ENCODE measurements around the gene SLC23A3. TPM values are rescaled to one million over a fixed set of nuclear protein-coding genes. Genes with fewer than 3 reads are reported as not detected.
"Not testable (repeated sequence)": the region's sequence is repeated elsewhere in the genome, so short reads cannot be mapped to it uniquely, and the experiment has no call there.

SLC23A3 gene
- polyA plus RNA-seq, 3 donors = 1.1 TPM; not detected in 2

DNA sequence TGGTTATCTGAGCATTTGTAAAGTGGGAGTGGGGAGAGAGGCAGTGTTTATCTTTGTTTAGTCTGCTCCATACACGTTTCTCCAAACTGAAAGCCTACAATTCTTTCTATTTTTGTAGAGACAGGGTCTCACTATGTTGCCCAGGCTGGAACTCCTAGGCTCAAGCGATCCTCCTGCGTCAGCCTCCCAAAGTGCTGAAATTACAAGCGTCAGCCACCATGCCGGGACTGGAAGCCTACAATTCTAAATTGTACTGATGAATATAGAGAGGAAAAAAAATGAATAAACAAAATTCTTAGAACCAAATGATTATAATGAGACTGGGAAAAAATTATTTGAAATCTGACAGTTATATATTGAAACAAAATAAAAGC, 35.3 kb upstream of the SLC23A3 start:
- H3K36me3 ChIP-seq (replicated peaks in 1 of 2; ENCODE audit: control insufficient read depth in 1 of 2, insufficient read depth in 2 of 2, low read length in 2 of 2) = peaks cover 16 to 25% of the 10 kb centered on the region in 2 donors
- no peak overlapping the region for H3K27ac Mint-ChIP-seq
- H3K4me3 ChIP-seq (replicated peaks in 1 of 3; ENCODE audit: low read depth in 2 of 3, low read length in 3 of 3) = no peak overlapping the region
- no peak for DNase-seq
- peaks cover 0 to 4% of the 10 kb centered on the region in 2 donors for H3K9me3 ChIP-seq (replicated peaks in 1 of 2; ENCODE audit: control insufficient read depth in 1 of 2, insufficient read depth in 1 of 2, low read length in 2 of 2)
- no peak overlapping the region for H3K9ac ChIP-seq (ENCODE audit: insufficient read depth, low read length, poor library complexity, severe bottlenecking)
- H3K27ac ChIP-seq (ENCODE audit: low read depth in 1 of 2, low read length in 2 of 2) = no peak overlapping the region
- intact Hi-C loops (cut with micrococcal nuclease) = no loop called here
- peaks cover 2 to 8% (median 4%) of the 10 kb centered on the region in 7 donors for H3K9me3 Mint-ChIP-seq
- TF ChIP-seq, protein P1, sequence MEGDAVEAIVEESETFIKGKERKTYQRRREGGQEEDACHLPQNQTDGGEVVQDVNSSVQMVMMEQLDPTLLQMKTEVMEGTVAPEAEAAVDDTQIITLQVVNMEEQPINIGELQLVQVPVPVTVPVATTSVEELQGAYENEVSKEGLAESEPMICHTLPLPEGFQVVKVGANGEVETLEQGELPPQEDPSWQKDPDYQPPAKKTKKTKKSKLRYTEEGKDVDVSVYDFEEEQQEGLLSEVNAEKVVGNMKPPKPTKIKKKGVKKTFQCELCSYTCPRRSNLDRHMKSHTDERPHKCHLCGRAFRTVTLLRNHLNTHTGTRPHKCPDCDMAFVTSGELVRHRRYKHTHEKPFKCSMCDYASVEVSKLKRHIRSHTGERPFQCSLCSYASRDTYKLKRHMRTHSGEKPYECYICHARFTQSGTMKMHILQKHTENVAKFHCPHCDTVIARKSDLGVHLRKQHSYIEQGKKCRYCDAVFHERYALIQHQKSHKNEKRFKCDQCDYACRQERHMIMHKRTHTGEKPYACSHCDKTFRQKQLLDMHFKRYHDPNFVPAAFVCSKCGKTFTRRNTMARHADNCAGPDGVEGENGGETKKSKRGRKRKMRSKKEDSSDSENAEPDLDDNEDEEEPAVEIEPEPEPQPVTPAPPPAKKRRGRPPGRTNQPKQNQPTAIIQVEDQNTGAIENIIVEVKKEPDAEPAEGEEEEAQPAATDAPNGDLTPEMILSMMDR (IDR thresholded peaks at IDR 0.05) = no peak
- H3K4me3 Mint-ChIP-seq = no peak overlapping the region
- H3K4me2 ChIP-seq (replicated peaks; ENCODE audit: extremely low read depth, low read length, poor library complexity, severe bottlenecking) = no peak overlapping the region
- H3K4me1 Mint-ChIP-seq = peaks cover 32% of the 10 kb centered on the region
- peaks cover 23 to 27% of the 10 kb centered on the region in 2 donors for H3K36me3 Mint-ChIP-seq
- H3K27me3 Mint-ChIP-seq (ENCODE audit: low read depth in 3 of 3) = peaks cover 2 to 3% (median 2%) of the 10 kb centered on the region in 3 donors
- no peaks in the 10 kb centered on the region for H3K79me2 ChIP-seq (ENCODE audit: insufficient read depth, low read length)
- no CpG with 5 or more reads among the region's 5 CpGs for WGBS (ENCODE audit: insufficient coverage)
- no peak overlapping the region for H2AFZ ChIP-seq (ENCODE audit: insufficient read depth, low read depth, low read length, poor library complexity, severe bottlenecking)
- H4K20me1 ChIP-seq (ENCODE audit: insufficient read depth, low read length) = peaks cover 10% of the 10 kb centered on the region
- peaks cover 17 to 21% of the 10 kb centered on the region in 2 donors for H3K4me1 ChIP-seq (ENCODE audit: control insufficient read depth in 1 of 2, insufficient read depth in 2 of 2, low read length in 2 of 2)
- H3K27me3 ChIP-seq (ENCODE audit: control insufficient read depth in 2 of 2, insufficient read depth in 2 of 2, low read length in 2 of 2) = no peaks in the 10 kb centered on the region

DNA sequence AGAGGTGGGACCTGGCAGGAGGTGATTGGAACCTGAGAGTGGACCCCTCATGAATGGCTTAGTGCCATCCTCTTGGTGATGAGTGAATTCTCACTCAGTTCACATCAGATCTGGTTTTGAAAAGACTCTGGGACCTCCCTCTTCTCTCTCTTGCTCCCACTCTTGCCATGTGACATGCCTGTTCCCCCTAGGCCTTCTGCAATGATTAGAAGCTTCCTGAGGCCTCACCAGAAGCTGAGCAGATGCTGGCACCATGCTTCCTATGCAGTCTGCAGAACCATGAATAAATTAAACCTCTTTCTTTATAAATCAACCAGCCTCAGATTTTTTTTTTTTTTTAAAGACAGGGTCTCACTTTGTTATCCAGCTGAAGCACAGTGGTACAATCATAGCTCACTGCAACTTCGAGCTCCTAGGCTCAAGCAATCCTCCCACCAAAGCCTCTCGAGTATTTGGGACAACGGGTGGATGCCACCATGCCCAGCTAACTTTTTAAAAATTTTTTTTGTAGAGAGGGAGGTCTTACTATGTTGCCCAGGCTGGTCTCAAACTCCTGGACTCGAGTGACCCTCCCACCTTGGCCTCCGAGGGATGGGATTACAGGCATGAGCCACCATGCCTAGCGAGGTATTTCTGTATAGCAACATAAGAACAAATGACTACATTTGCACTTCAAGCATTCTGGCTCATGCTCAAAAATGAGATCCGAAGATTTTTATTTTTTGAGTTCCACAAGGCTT, 34.8 kb upstream of the SLC23A3 start:
- Histone ChIP-seq H3K9ac (ENCODE audit: insufficient read depth, low read length, poor library complexity, severe bottlenecking) (no peak overlapping the region), H2AFZ (ENCODE audit: insufficient read depth, low read depth, low read length, poor library complexity, severe bottlenecking) (no peak overlapping the region), H3K27ac (ENCODE audit: low read depth in 1 of 2, low read length in 2 of 2) (no peak overlapping the region), H3K79me2 (ENCODE audit: insufficient read depth, low read length) (no peaks in the 10 kb centered on the region), H3K4me1 (ENCODE audit: control insufficient read depth in 1 of 2, insufficient read depth in 2 of 2, low read length in 2 of 2) (peaks cover 17 to 21% of the 10 kb centered on the region in 2 donors), H3K27me3 (ENCODE audit: control insufficient read depth in 2 of 2, insufficient read depth in 2 of 2, low read length in 2 of 2) (no peaks in the 10 kb centered on the region), H3K36me3 (replicated peaks in 1 of 2; ENCODE audit: control insufficient read depth in 1 of 2, insufficient read depth in 2 of 2, low read length in 2 of 2) (peaks cover 16 to 20% of the 10 kb centered on the region in 2 donors), H3K4me3 (replicated peaks in 1 of 3; ENCODE audit: low read depth in 2 of 3, low read length in 3 of 3) (no peak overlapping the region), H3K4me2 (replicated peaks; ENCODE audit: extremely low read depth, low read length, poor library complexity, severe bottlenecking) (no peak overlapping the region), H3K9me3 (replicated peaks in 1 of 2; ENCODE audit: control insufficient read depth in 1 of 2, insufficient read depth in 1 of 2, low read length in 2 of 2) (peaks cover 0 to 4% of the 10 kb centered on the region in 2 donors), H4K20me1 (ENCODE audit: insufficient read depth, low read length) (peaks cover 10% of the 10 kb centered on the region)
- Mint-ChIP-seq H3K36me3 (peaks cover 20 to 21% of the 10 kb centered on the region in 2 donors), H3K4me3 (no peak overlapping the region), H3K9me3 (peaks cover 2 to 8% (median 4%) of the 10 kb centered on the region in 7 donors), H3K27me3 (ENCODE audit: low read depth in 3 of 3) (peaks cover 2 to 6% (median 3%) of the 10 kb centered on the region in 3 donors), H3K27ac (peak overlapping the region in 1 of 7 donors; percentile 54), H3K4me1 (peaks cover 26% of the 10 kb centered on the region)
- TF ChIP-seq, protein P1 (IDR thresholded peaks at IDR 0.05) = no peak
- 86% methylated on average over 1 of the region's 7 CpGs for WGBS (ENCODE audit: insufficient coverage)
- intact Hi-C loops (cut with micrococcal nuclease) = no loop called here
- DNase-seq = no peak

DNA sequence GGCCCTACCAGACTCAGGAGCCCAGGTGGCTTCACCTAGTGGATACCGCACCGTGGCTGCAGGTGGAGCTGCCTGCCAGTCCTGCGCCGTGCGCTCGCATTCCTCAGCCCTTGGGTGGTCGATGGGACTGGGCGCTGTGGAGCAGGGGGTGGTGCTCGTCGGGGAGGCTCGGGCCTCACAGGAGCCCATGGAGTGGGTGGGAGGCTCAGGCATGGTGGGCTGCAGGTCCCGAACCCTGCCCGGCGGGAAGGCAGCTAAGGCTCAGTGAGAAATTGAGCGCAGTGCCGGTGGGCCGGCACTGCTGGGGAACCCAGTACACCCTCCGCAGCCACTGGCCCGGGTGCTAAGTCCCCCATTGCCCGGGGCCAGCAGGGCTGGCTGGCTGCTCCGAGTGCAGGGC, 31.5 kb upstream of the SLC23A3 start:
- H2AFZ ChIP-seq (ENCODE audit: insufficient read depth, low read depth, low read length, poor library complexity, severe bottlenecking); intact Hi-C loops (cut with micrococcal nuclease); H3K27me3 ChIP-seq (ENCODE audit: control insufficient read depth in 2 of 2, insufficient read depth in 2 of 2, low read length in 2 of 2); H3K36me3 Mint-ChIP-seq; H3K27ac ChIP-seq (ENCODE audit: low read depth in 1 of 2, low read length in 2 of 2); H4K20me1 ChIP-seq (ENCODE audit: insufficient read depth, low read length); H3K79me2 ChIP-seq (ENCODE audit: insufficient read depth, low read length); H3K4me3 ChIP-seq (replicated peaks in 1 of 3; ENCODE audit: low read depth in 2 of 3, low read length in 3 of 3); H3K4me1 Mint-ChIP-seq; H3K36me3 ChIP-seq (replicated peaks in 1 of 2; ENCODE audit: control insufficient read depth in 1 of 2, insufficient read depth in 2 of 2, low read length in 2 of 2); H3K9ac ChIP-seq (ENCODE audit: insufficient read depth, low read length, poor library complexity, severe bottlenecking); H3K27ac Mint-ChIP-seq; H3K9me3 Mint-ChIP-seq; H3K4me3 Mint-ChIP-seq; H3K4me2 ChIP-seq (replicated peaks; ENCODE audit: extremely low read depth, low read length, poor library complexity, severe bottlenecking); H3K9me3 ChIP-seq (replicated peaks in 1 of 2; ENCODE audit: control insufficient read depth in 1 of 2, insufficient read depth in 1 of 2, low read length in 2 of 2); H3K4me1 ChIP-seq (ENCODE audit: control insufficient read depth in 1 of 2, insufficient read depth in 2 of 2, low read length in 2 of 2); DNase-seq: not testable (repeated sequence)
- peaks cover 3 to 14% (median 14%) of the 10 kb centered on the region in 3 donors for H3K27me3 Mint-ChIP-seq (ENCODE audit: low read depth in 3 of 3)
- WGBS (ENCODE audit: insufficient coverage) = 86% methylated on average over 7 of the region's 21 CpGs
